ENCODE measurements around the gene GCN1.

GRCh38 chr12:120238839-120239445 is 44.4 kb upstream of the GCN1 start:
- TF ChIP-seq SP2 (IDR thresholded peaks at IDR 0.05; ENCODE audit: low read length) (no peak), EZH2 (IDR thresholded peaks at IDR 0.05; ENCODE audit: low read depth, low read length, severe bottlenecking) (no peak), CTCF (IDR thresholded peaks at IDR 0.05; ENCODE audit: control extremely low read depth in 1 of 3, insufficient read depth in 1 of 3, low read depth in 1 of 3, low read length in 3 of 3) (no peak)

All from H1 (cell line).